Heart right ventricle (tissue), 16 donors: ENCODE measurements around the gene CACNG3. TPM values are rescaled to one million over a fixed set of nuclear protein-coding genes. Genes with fewer than 3 reads are reported as not detected.

Source experiments
- ATAC-seq, 8 donors: fragments of 200-7000 bp; cut with Tn5 transposase; one replicate each; pipeline ENCODE4 v1.9.1; 2020; ENCODE audit warnings: mild to moderate bottlenecking in 8 of 8, moderate library complexity in 8 of 8, moderate number of reproducible peaks in 1 of 8
- DNase-seq, 2 donors: peaks; one replicate each; pipeline ENCODE4 v3.0.0-alpha.2; 2020
- H3K27ac ChIP-seq, 10 donors: fragments of 200-600 bp; sonication (generic) in 2 of 10; one replicate each; pipeline versions ENCODE4 v1.5.0 to v1.8.0; 2020 to 2022; ENCODE audit warnings: mild to moderate bottlenecking in 3 of 10
- H3K27me3 ChIP-seq, 7 donors: fragments of 200-600 bp; one replicate each; pipeline ENCODE4 v1.8.0; 2021 to 2022; ENCODE audit warnings: mild to moderate bottlenecking in 2 of 7
- H3K36me3 ChIP-seq, 9 donors: fragments of 200-600 bp; sonication (generic) in 1 of 9; one replicate each; pipeline versions ENCODE4 v1.5.0 to v1.8.0; 2020 to 2022; ENCODE audit warnings: mild to moderate bottlenecking in 2 of 9
- H3K4me1 ChIP-seq, 9 donors: fragments of 200-600 bp; sonication (generic) in 1 of 9; one replicate each; pipeline versions ENCODE4 v1.5.0 to v1.8.0; 2020 to 2022; ENCODE audit warnings: mild to moderate bottlenecking in 4 of 9
- H3K4me3 ChIP-seq, 10 donors: fragments of 200-600 bp; sonication (generic) in 2 of 10; one replicate each; pipeline versions ENCODE4 v1.5.0 to v1.8.0; 2020 to 2022; ENCODE audit warnings: mild to moderate bottlenecking in 7 of 10, moderate library complexity in 2 of 10
- H3K9me3 ChIP-seq, 11 donors: fragments of 200-600 bp in 10 of 11; sonication (generic) in 2 of 11; one replicate each; pipeline versions ENCODE4 v1.5.0 to v1.8.0; 2013 to 2022; ENCODE audit warnings: mild to moderate bottlenecking in 2 of 11, control low read depth in 1 of 11, moderate library complexity in 1 of 11
- WGBS, 2 donors: extraction: QIAGEN DNeasy Blood & Tissue Kit; methylation state at CpG; one replicate each; pipeline ENCODE4 v1.1.7; 2013; ENCODE audit warnings: inconsistent platforms in 1 of 2; 5-methylcytosine and 5-hydroxymethylcytosine counted together
- intact Hi-C, 10 donors: fragments of 100-400 bp; cut with DNase I; formaldehyde crosslinking; loops; one replicate each; pipeline versions ENCODE4 v1.11.1 to v1.14.2; 2022
- polyA plus RNA-seq, 2 donors: library from polyadenylated mRNA; stranded (reverse); fragments of 200-250 nt; gene quantifications; one replicate each; pipeline ENCODE4 v1.2.3, GENCODE V29; 2013
- total RNA-seq, 10 donors: library from RNA; stranded (reverse); fragmentation: NEBNext Ultra II Directional in 3 of 10; extraction: Animal tissue kit (Norgen Biotek cat#: 25700) in 3 of 10; gene quantifications; one replicate each; pipeline versions ENCODE4 v1.2.1 to v1.2.4, GENCODE V29; 2021 to 2023
- TF ChIP-seq, protein P1 (sequence below), 9 donors: fragments of 200-600 bp; sonication (generic) in 2 of 9; IDR thresholded peaks; one replicate each; pipeline versions ENCODE4 v1.5.0 to v1.8.0; 2021 to 2022; ENCODE audit warnings: antibody characterized with exemption in 9 of 9, mild to moderate bottlenecking in 5 of 9, moderate library complexity in 1 of 9
- donor health status: Arrhythmogenic right ventricular cardiomyopathy.
- donor health status: ischemic (EF 13 %, LVEDD 7.1; RV severe dilation, severe dysfunction).
- donor health status: healthy with polysubstance abuse.
- donor health status: DM: no; HTN: yes; CAD: no.
- donor health status: DM: no; HTN: no; CAD: no.
- donor health status: ischemic (EF 25% LVEDD 6.9; RV normal size, moderate dysfunction).
- donor health status: ischemic (EF 25% LVEDD 5.7; RV mildly dilated, moderate dysfunction).
- donor health status: healthy.
- donor health status: DM: yes; HTN: yes; CAD: no.
- donor health status: Ischemic cardiomyopathy.
- donor health status: ischemic (EF 35%, LVEDD 5.7; RV mildly dilated, moderate dysfunction).
- donor health status: nonischemic (EF 11% LVEDD 7.7; RV severe dilation, severe dysfunction).
- donor health status: DM: yes; HTN: yes; CAD: no.
- donor health status: PGD.
- donor health status: ischemic (EF 29% LVEDD 5.4; RV normal size, mild dysfunction).
- donor health status: nonischemic (EF 23%, LVEDD 6.1; RV moderate dilation, normal function).

The CACNG3 gene
- total and polyA plus RNA-seq, 12 donors, result not detected

DNA sequence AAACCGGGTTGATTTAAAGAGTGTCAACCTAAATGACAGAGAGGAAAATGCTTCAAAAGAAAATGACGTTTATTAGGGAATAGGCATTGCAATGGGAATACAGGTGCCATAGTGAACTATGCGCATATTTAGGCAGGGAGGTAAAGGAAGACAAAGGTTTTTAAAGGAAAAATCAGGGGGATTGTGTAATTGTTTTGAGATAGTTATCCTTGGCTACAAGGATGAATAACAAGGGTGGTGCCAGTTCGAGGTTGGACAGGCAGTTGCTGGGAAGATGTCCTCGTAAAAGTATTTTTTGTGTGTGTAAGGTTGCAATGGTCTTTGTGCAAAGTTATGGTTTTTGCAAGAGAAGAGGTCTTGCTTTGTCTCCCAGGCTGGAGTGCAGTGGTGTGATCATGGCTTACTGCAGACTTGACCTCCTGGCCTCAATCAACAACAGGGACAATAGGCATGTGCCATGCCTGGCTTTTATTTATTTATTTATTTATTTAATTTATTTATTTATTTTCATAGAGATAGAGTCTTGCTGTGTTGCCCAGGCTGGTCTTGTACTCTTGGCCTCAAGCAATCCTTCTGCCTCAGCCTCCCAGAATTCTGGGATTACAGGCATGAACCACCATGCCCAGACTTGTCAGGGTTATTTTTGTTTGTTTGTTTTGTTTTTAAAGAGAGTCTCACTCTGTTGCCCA lies 63.1 kb downstream of the CACNG3 start:
- WGBS, 2 donors, result 72 to 75% methylated on average over 5 of the region's 5 CpGs
- TF ChIP-seq, protein P1, sequence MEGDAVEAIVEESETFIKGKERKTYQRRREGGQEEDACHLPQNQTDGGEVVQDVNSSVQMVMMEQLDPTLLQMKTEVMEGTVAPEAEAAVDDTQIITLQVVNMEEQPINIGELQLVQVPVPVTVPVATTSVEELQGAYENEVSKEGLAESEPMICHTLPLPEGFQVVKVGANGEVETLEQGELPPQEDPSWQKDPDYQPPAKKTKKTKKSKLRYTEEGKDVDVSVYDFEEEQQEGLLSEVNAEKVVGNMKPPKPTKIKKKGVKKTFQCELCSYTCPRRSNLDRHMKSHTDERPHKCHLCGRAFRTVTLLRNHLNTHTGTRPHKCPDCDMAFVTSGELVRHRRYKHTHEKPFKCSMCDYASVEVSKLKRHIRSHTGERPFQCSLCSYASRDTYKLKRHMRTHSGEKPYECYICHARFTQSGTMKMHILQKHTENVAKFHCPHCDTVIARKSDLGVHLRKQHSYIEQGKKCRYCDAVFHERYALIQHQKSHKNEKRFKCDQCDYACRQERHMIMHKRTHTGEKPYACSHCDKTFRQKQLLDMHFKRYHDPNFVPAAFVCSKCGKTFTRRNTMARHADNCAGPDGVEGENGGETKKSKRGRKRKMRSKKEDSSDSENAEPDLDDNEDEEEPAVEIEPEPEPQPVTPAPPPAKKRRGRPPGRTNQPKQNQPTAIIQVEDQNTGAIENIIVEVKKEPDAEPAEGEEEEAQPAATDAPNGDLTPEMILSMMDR (IDR thresholded peaks at IDR 0.05), result no peak
- ATAC-seq, result no peak

DNA sequence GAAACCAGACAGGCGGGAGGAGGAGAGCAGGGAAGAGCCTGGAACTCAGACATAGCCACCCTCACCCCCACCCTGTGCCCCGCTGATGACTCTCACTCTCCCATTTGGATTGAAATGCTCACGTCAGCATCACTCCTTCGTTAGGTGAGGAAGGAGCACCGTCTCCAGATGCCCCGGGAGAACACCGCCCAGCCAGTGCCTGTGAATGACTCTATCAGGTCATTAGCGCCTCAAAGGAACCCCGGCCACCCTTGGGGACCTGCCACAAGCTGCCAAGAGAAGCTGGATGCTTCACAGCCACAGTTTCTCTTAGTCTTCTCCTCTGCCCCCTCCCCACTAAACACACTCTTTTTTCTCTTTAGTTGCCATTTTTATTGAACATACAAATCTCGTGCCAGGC lies 66.0 kb downstream of the CACNG3 start:
- no peaks in the 10 kb centered on the region for H3K4me1 ChIP-seq
- WGBS, 2 donors, result 29 to 31% methylated on average over 10 of the region's 10 CpGs
- no peak overlapping the region for H3K4me3 ChIP-seq
- no peak overlapping the region for H3K27ac ChIP-seq
- no peak for ATAC-seq
- TF ChIP-seq, protein P1 (IDR thresholded peaks at IDR 0.05), result no peak
- no peaks in the 10 kb centered on the region for H3K9me3 ChIP-seq
- H3K27me3 ChIP-seq, result peaks cover 0 to 30% (median 25%) of the 10 kb centered on the region in 7 donors
- intact Hi-C loops, result loop anchor here in 1 of 10 donors (1.0 kb wide), 1 partner anchor 48 kb away; no protein-coding TSS in a partner anchor
- no peak for DNase-seq
- no peaks in the 10 kb centered on the region for H3K36me3 ChIP-seq

More for the DNA sequence above, 63.1 kb downstream of the CACNG3 start:
- peaks cover 0 to 32% (median 17%) of the 10 kb centered on the region in 7 donors for H3K27me3 ChIP-seq
- intact Hi-C loops, result no loop called here
- H3K9me3 ChIP-seq, result no peaks in the 10 kb centered on the region
- H3K4me1 ChIP-seq, result no peaks in the 10 kb centered on the region
- H3K27ac ChIP-seq, result no peak overlapping the region
- no peak overlapping the region for H3K4me3 ChIP-seq
- H3K36me3 ChIP-seq, result no peaks in the 10 kb centered on the region
- no peak for DNase-seq

DNA sequence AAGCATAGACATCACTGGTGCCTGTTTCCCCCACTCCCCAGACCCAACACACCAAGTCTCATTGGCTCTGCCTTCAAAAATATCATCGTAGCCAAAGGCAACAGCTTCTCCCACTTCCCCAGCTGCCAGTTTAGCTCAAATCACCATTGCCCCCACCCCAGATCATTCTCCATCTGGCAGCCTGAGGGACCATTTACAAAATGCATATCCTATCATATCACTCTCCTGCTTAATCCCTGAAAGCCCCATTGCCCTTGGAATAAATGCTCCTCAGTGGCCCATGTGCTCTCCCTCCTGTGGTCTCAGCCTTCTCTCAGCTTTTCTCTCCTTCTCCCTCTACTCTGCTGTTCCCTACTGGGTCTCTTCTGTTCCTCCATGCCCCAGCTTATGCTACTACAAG lies 68.3 kb downstream of the CACNG3 start:
- no peak overlapping the region for H3K27ac ChIP-seq
- TF ChIP-seq, protein P1 (IDR thresholded peaks at IDR 0.05), result no peak
- ATAC-seq, result no peak
- H3K27me3 ChIP-seq, result peaks cover 0 to 29% (median 23%) of the 10 kb centered on the region in 7 donors
- H3K9me3 ChIP-seq, result no peaks in the 10 kb centered on the region
- no peaks in the 10 kb centered on the region for H3K36me3 ChIP-seq
- intact Hi-C loops, result no loop called here
- no peaks in the 10 kb centered on the region for H3K4me1 ChIP-seq
- WGBS, 2 donors, result 50 to 65% methylated on average over 1 of the region's 1 CpG
- DNase-seq, result no peak
- no peak overlapping the region for H3K4me3 ChIP-seq

DNA sequence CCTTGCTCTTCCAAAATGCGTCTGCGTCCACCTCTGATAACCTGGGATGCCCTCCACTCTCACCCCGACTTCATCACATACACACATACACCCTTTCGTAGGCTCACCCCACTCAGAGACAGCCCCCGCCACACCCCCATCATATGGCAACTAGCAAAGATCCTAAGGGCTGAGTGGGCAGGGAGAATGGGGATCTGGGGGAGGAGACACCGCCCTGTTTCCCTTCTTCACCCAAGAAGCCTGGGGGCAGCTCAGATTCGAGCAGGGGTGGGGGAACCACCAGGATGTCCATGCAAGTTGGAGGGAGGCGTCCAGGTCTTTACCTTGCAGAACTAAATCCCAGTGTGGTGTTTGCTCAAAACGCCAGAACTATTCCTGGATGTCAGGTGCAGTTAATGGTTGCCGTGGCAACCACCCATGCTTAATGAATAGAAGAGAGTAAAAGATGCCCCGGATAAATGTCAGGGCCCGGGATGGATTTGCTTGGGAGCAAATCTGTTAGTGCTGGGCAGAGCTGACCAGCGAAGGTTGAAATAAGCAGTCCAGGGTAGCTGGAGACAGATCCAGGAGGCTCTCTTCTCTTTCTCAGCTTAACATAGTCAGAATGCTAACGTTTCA lies 72.8 kb downstream of the CACNG3 start:
- Histone ChIP-seq H3K4me3 (no peak overlapping the region), H3K4me1 (no peaks in the 10 kb centered on the region), H3K27me3 (peaks cover 0 to 16% (median 4%) of the 10 kb centered on the region in 7 donors), H3K9me3 (no peaks in the 10 kb centered on the region), H3K36me3 (no peaks in the 10 kb centered on the region), H3K27ac (no peak overlapping the region)
- 66 to 70% methylated on average over 14 of the region's 14 CpGs for WGBS, 2 donors
- DNase-seq (no peak), ATAC-seq (no peak)
- TF ChIP-seq, protein P1 (IDR thresholded peaks at IDR 0.05), result no peak
- intact Hi-C loops, result no loop called here
